Subcutaneous abdominal adipose tissue (tissue), 5 donors: Measurements from ENCODE around the gene CORIN.
"Not testable (repeated sequence)": the region's sequence is repeated elsewhere in the genome, so short reads cannot be mapped to it uniquely, and the experiment has no call there.

Source experiments
- H3K27ac ChIP-seq: one replicate; pipeline ENCODE4 v1.7.0; 2013; ENCODE audit warnings: low read depth, mild to moderate bottlenecking, inconsistent platforms, low read length, moderate library complexity
- H3K27me3 ChIP-seq, 5 donors: one replicate each; pipeline ENCODE4 v1.7.0; 2013; ENCODE audit warnings: low read length in 5 of 5, inconsistent platforms in 1 of 5; ENCODE audit not compliant: control insufficient read depth in 5 of 5, insufficient read depth in 4 of 5
- H3K36me3 ChIP-seq, 5 donors: one replicate each; pipeline ENCODE4 v1.7.0; 2013; ENCODE audit warnings: low read length in 5 of 5; ENCODE audit not compliant: control insufficient read depth in 5 of 5, insufficient read depth in 5 of 5
- H3K4me1 ChIP-seq, 5 donors: one replicate each; pipeline ENCODE4 v1.7.0; 2013; ENCODE audit warnings: low read length in 5 of 5, mild to moderate bottlenecking in 3 of 5, moderate library complexity in 1 of 5; ENCODE audit not compliant: control insufficient read depth in 5 of 5, insufficient read depth in 5 of 5
- H3K4me3 ChIP-seq, 5 donors: one replicate each; pipeline ENCODE4 v1.7.0; 2013; ENCODE audit warnings: low read length in 5 of 5, low read depth in 1 of 5
- H3K9ac ChIP-seq, 5 donors: one replicate each; pipeline ENCODE4 v1.7.0; 2013; ENCODE audit warnings: low read length in 5 of 5, mild to moderate bottlenecking in 4 of 5, moderate library complexity in 3 of 5
- H3K9me3 ChIP-seq, 5 donors: one replicate each; pipeline ENCODE4 v1.7.0; 2013; ENCODE audit warnings: low read length in 5 of 5; ENCODE audit not compliant: control insufficient read depth in 5 of 5
- donor health status: healthy.
- donor health status: healthy.
- donor health status: healthy.
- donor health status: healthy.
- donor health status: healthy.

Gene CORIN

GRCh38 chr4:47572981-47573380 lies 264.9 kb downstream of the CORIN start:
- H3K27me3 ChIP-seq = no peaks in the 10 kb centered on the region
- peaks cover 0 to 8% (median 0%) of the 10 kb centered on the region in 5 donors for H3K4me1 ChIP-seq
- H3K4me3 ChIP-seq = no peak overlapping the region
- no peaks in the 10 kb centered on the region for H3K9me3 ChIP-seq
- no peak overlapping the region for H3K27ac ChIP-seq
- H3K36me3 ChIP-seq = peaks cover 14 to 65% (median 40%) of the 10 kb centered on the region in 5 donors
- no peak overlapping the region for H3K9ac ChIP-seq

- no peaks in the 10 kb centered on the region for H3K4me1 ChIP-seq
- H3K9me3 ChIP-seq = no peaks in the 10 kb centered on the region
- peaks cover 12 to 57% (median 36%) of the 10 kb centered on the region in 5 donors for H3K36me3 ChIP-seq
- no peak overlapping the region for H3K9ac ChIP-seq
- no peak overlapping the region for H3K4me3 ChIP-seq
- no peaks in the 10 kb centered on the region for H3K27me3 ChIP-seq
- H3K27ac ChIP-seq = no peak overlapping the region
Observed at GRCh38 chr4:47570816-47571215, 267.1 kb downstream of the CORIN start.

GRCh38 chr4:47567511-47567910 lies 270.4 kb downstream of the CORIN start:
- Histone ChIP-seq H3K27ac (no peak overlapping the region), H3K36me3 (peaks cover 8 to 36% (median 19%) of the 10 kb centered on the region in 5 donors), H3K9me3 (no peaks in the 10 kb centered on the region), H3K27me3 (no peaks in the 10 kb centered on the region), H3K9ac (no peak overlapping the region), H3K4me3 (no peak overlapping the region), H3K4me1 (no peaks in the 10 kb centered on the region)

GRCh38 chr4:47566969-47567368 lies 270.9 kb downstream of the CORIN start:
- Histone ChIP-seq H3K4me1 (no peaks in the 10 kb centered on the region), H3K9ac (no peak overlapping the region), H3K27ac (no peak overlapping the region), H3K4me3 (no peak overlapping the region), H3K9me3 (no peaks in the 10 kb centered on the region), H3K27me3 (no peaks in the 10 kb centered on the region), H3K36me3 (peaks cover 6 to 35% (median 16%) of the 10 kb centered on the region in 5 donors)

GRCh38 chr4:47566566-47566965 lies 271.3 kb downstream of the CORIN start:
- H3K9ac ChIP-seq = no peak overlapping the region
- peaks cover 5 to 31% (median 13%) of the 10 kb centered on the region in 5 donors for H3K36me3 ChIP-seq
- H3K4me1 ChIP-seq = no peaks in the 10 kb centered on the region
- H3K4me3 ChIP-seq = no peak overlapping the region
- no peaks in the 10 kb centered on the region for H3K27me3 ChIP-seq
- no peaks in the 10 kb centered on the region for H3K9me3 ChIP-seq
- no peak overlapping the region for H3K27ac ChIP-seq

- H3K36me3 ChIP-seq = peaks cover 10 to 31% (median 12%) of the 10 kb centered on the region in 5 donors
- H3K4me3 ChIP-seq = no peak overlapping the region
- no peaks in the 10 kb centered on the region for H3K4me1 ChIP-seq
- no peaks in the 10 kb centered on the region for H3K27me3 ChIP-seq
- no peak overlapping the region for H3K9ac ChIP-seq
- H3K27ac ChIP-seq = no peak overlapping the region
- H3K9me3 ChIP-seq = no peaks in the 10 kb centered on the region
Observed at GRCh38 chr4:47562297-47562696, 275.6 kb downstream of the CORIN start.

- H3K27ac ChIP-seq = no peak overlapping the region
- H3K36me3 ChIP-seq = peaks cover 5 to 31% (median 12%) of the 10 kb centered on the region in 5 donors
- H3K4me3 ChIP-seq = no peak overlapping the region
Observed at GRCh38 chr4:47561331-47561730, 276.5 kb downstream of the CORIN start.

GRCh38 chr4:47560682-47561081 lies 277.2 kb downstream of the CORIN start:
- H3K27ac ChIP-seq = no peak overlapping the region

More at GRCh38 chr4:47561331-47561730, 276.5 kb downstream of the CORIN start:
- no peaks in the 10 kb centered on the region for H3K27me3 ChIP-seq
- no peaks in the 10 kb centered on the region for H3K9me3 ChIP-seq
- H3K9ac ChIP-seq = no peak overlapping the region
- no peaks in the 10 kb centered on the region for H3K4me1 ChIP-seq

GRCh38 chr4:47557255-47557654 lies 280.6 kb downstream of the CORIN start:
- Histone ChIP-seq H3K27ac (no peak overlapping the region), H3K4me1 (no peaks in the 10 kb centered on the region), H3K36me3 (peaks cover 5 to 32% (median 16%) of the 10 kb centered on the region in 5 donors), H3K4me3 (no peak overlapping the region), H3K9me3 (no peaks in the 10 kb centered on the region), H3K9ac (no peak overlapping the region), H3K27me3 (no peaks in the 10 kb centered on the region)

More at GRCh38 chr4:47560682-47561081, 277.2 kb downstream of the CORIN start:
- Histone ChIP-seq H3K9me3 (no peaks in the 10 kb centered on the region), H3K27me3 (no peaks in the 10 kb centered on the region), H3K9ac (no peak overlapping the region), H3K36me3 (peaks cover 5 to 31% (median 12%) of the 10 kb centered on the region in 5 donors), H3K4me1 (no peaks in the 10 kb centered on the region), H3K4me3 (no peak overlapping the region)

- peaks cover 5 to 33% (median 12%) of the 10 kb centered on the region in 5 donors for H3K36me3 ChIP-seq
- not testable (repeated sequence) for H3K9ac ChIP-seq, H3K4me1 ChIP-seq, H3K4me3 ChIP-seq, H3K27me3 ChIP-seq, H3K27ac ChIP-seq, H3K9me3 ChIP-seq
Observed at GRCh38 chr4:47555920-47556319, 281.9 kb downstream of the CORIN start.
